K562 (cell line): ENCODE measurements around the gene PTBP3. TPM values are rescaled to one million over a fixed set of nuclear protein-coding genes. Genes with fewer than 3 reads are reported as not detected.
A peak's percentile ranks its signal among the peaks of the same experiment; 100 is the strongest.

Experiments
- CREB1 ChIP-seq, 2 experiments: sonication (generic) in 1 of 2; formaldehyde crosslinking in 1 of 2; IDR thresholded peaks; 2 replicates each; pipeline versions ENCODE4 v1.6.1 to v1.8.0; 2012 to 2022; ENCODE audit warnings: inconsistent platforms in 1 of 2, mild to moderate bottlenecking in 1 of 2, missing genetic modification reagents in 1 of 2, moderate library complexity in 1 of 2
- FOXA1 ChIP-seq: fragments of 450-650 bp; IDR thresholded peaks from 2 replicates; pipeline ENCODE4 v1.6.1; 2016; ENCODE audit warnings: mild to moderate bottlenecking, borderline replicate concordance
- HDAC6 ChIP-seq: IDR thresholded peaks from 2 replicates; pipeline ENCODE4 v1.6.1; 2012; ENCODE audit warnings: low read depth, mild to moderate bottlenecking, control low read depth, inconsistent platforms, low read length, moderate library complexity
- POLR2AphosphoS2 ChIP-seq: IDR thresholded peaks from 2 replicates; pipeline ENCODE4 v1.6.1; 2012; ENCODE audit warnings: low read length, improper control_type of control experiment
- PTRF ChIP-seq: fragments of 450-650 bp; IDR thresholded peaks from 2 replicates; pipeline ENCODE4 v1.6.1; 2016; ENCODE audit warnings: mild to moderate bottlenecking, missing genetic modification characterization, missing compliant biosample characterization
- RAD21 ChIP-seq, 2 experiments: fragments of 250-450 bp in 1 of 2; fragments of 450-650 bp in 1 of 2; sonication (Bioruptor Pico) in 1 of 2; formaldehyde crosslinking in 1 of 2; IDR thresholded peaks in 1 of 2; conservative IDR thresholded peaks in 1 of 2; 2 replicates each; pipeline versions ENCODE4 v1.4.0 to v1.8.0; 2020 to 2022; ENCODE audit warnings: mild to moderate bottlenecking in 2 of 2, moderate library complexity in 1 of 2
- RB1 ChIP-seq: fragments of 450-650 bp; IDR thresholded peaks from 2 replicates; pipeline ENCODE4 v1.6.1; 2017; ENCODE audit warnings: low read depth, mild to moderate bottlenecking
- RHOXF2B ChIP-seq: fragments of 250-450 bp; sonication (Bioruptor Pico); conservative IDR thresholded peaks from 2 replicates; pipeline ENCODE4 v1.5.1; 2021
- SMAD2 ChIP-seq: fragments of 150-350 bp; IDR thresholded peaks from 2 replicates; pipeline ENCODE4 v1.6.1; 2014; ENCODE audit warnings: low read depth, mild to moderate bottlenecking, low read length
- SMARCE1 ChIP-seq: fragments of 450-650 bp; IDR thresholded peaks from 2 replicates; pipeline ENCODE4 v1.7.1; 2016; ENCODE audit warnings: mild to moderate bottlenecking
- SP2 ChIP-seq: IDR thresholded peaks from 2 replicates; pipeline ENCODE4 v1.6.1; 2011; ENCODE audit warnings: mild to moderate bottlenecking, low read depth, low read length, moderate library complexity; ENCODE audit not compliant: poor library complexity, severe bottlenecking; ENCODE audit errors: extremely low read depth
- ZC3H11A ChIP-seq: IDR thresholded peaks from 2 replicates; pipeline ENCODE4 v1.6.1; 2012; ENCODE audit warnings: low read depth, low read length, improper control_type of control experiment
- ZFX ChIP-seq: sonication (generic); formaldehyde crosslinking; IDR thresholded peaks from 2 replicates; pipeline ENCODE4 v1.8.0; 2022; ENCODE audit warnings: mild to moderate bottlenecking, missing genetic modification reagents, moderate library complexity
- ZNF133 ChIP-seq: fragments of 250-450 bp; sonication (Bioruptor Pico); IDR thresholded peaks from 2 replicates; pipeline ENCODE4 v1.4.0; 2020; ENCODE audit warnings: mild to moderate bottlenecking
- ZNF75A ChIP-seq: fragments of 450-650 bp; formaldehyde crosslinking; IDR thresholded peaks from 2 replicates; pipeline ENCODE4 v1.4.0; 2020; ENCODE audit warnings: mild to moderate bottlenecking
- polyA plus RNA-seq, 8 experiments: library from polyadenylated mRNA; depleted of rRNA in 4 of 8; stranded (reverse) in 5 of 8; unstranded in 3 of 8; fragments of >200 nt; fragmentation: Nextera tagmentation in 2 of 8; fragmentation: Illumina TruSeq in 1 of 8; extraction: Ambion mirVana in 2 of 8; extraction: Trizol in 1 of 8; gene quantifications; 2 replicates each; pipeline versions ENCODE4 v1.2.1 to v1.2.3, GENCODE V29; 2011 to 2014; ENCODE audit warnings: inconsistent platforms in 1 of 8, missing spikeins in 1 of 8
- total RNA-seq, 7 experiments: library from RNA; depleted of rRNA in 6 of 7; stranded (reverse); fragments of >200 nt in 6 of 7; fragmentation: Illumina TruSeq in 2 of 7; extraction: Trizol in 2 of 7; gene quantifications; 2 replicates each; pipeline versions ENCODE4 v1.2.1 to v1.2.3, GENCODE V29; 2011 to 2021; ENCODE audit warnings: low replicate concordance in 1 of 7
- TF ChIP-seq, protein P1 (sequence below), 2 experiments: fragments of 450-650 bp; IDR thresholded peaks; 2 replicates each; pipeline ENCODE4 v1.6.1; 2018; ENCODE audit warnings: mild to moderate bottlenecking in 2 of 2, low read depth in 1 of 2; ENCODE audit not compliant: partially characterized antibody in 2 of 2
- TF ChIP-seq, protein P2 (sequence below): fragments of 200-800 bp; sonication (Bioruptor generic); IDR thresholded peaks from 2 replicates; pipeline ENCODE4 v1.6.1; 2017; ENCODE audit warnings: missing genetic modification characterization, missing compliant biosample characterization
- TF ChIP-seq, protein P3 (sequence below): fragments of 250-450 bp; sonication (Bioruptor Pico); IDR thresholded peaks from 2 replicates; pipeline ENCODE4 v1.5.0; 2021; ENCODE audit warnings: mild to moderate bottlenecking, moderate library complexity

Gene PTBP3
- total and polyA plus RNA-seq, 9 of the 15 experiments (the other 6 are each of a cell fraction or from before 2014, with no cell fraction given), result 22.4 to 132 (median 68.0) TPM

DNA sequence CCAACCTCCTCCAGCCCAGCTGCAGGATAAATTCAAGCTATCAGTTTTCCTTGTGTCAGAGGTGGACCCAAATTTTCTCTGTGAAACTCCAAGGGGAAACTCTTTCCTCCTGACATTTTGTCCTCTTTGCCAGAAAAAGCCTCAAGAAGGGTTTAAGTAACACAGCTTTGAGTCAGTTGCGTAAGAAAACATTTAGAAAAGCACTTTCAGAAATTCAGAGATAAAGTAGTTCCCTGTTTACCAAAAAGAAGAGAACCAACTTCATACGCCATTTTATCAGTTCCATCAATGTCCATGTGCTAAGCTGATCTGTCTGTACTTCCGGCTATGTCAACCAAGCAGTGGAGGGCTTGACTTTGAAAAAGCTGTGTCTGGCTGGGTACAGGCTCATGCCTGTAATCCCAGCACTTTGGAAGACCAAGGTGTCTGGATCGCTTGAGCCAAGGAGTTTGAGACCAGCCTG lies 138.4 kb downstream of the PTBP3 start (continued):
- TF ChIP-seq, protein P1, sequence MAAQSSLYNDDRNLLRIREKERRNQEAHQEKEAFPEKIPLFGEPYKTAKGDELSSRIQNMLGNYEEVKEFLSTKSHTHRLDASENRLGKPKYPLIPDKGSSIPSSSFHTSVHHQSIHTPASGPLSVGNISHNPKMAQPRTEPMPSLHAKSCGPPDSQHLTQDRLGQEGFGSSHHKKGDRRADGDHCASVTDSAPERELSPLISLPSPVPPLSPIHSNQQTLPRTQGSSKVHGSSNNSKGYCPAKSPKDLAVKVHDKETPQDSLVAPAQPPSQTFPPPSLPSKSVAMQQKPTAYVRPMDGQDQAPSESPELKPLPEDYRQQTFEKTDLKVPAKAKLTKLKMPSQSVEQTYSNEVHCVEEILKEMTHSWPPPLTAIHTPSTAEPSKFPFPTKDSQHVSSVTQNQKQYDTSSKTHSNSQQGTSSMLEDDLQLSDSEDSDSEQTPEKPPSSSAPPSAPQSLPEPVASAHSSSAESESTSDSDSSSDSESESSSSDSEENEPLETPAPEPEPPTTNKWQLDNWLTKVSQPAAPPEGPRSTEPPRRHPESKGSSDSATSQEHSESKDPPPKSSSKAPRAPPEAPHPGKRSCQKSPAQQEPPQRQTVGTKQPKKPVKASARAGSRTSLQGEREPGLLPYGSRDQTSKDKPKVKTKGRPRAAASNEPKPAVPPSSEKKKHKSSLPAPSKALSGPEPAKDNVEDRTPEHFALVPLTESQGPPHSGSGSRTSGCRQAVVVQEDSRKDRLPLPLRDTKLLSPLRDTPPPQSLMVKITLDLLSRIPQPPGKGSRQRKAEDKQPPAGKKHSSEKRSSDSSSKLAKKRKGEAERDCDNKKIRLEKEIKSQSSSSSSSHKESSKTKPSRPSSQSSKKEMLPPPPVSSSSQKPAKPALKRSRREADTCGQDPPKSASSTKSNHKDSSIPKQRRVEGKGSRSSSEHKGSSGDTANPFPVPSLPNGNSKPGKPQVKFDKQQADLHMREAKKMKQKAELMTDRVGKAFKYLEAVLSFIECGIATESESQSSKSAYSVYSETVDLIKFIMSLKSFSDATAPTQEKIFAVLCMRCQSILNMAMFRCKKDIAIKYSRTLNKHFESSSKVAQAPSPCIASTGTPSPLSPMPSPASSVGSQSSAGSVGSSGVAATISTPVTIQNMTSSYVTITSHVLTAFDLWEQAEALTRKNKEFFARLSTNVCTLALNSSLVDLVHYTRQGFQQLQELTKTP (IDR thresholded peaks at IDR 0.05; ENCODE audit: low read depth in 1 of 2, partially characterized antibody in 2 of 2), result no peak
- TF ChIP-seq RHOXF2B, result no peak; the same call in 1 of the 2 replicates
- no peak for TF ChIP-seq CREB1 (IDR thresholded peaks at IDR 0.05)
- TF ChIP-seq CREB1 (CRISPR knock-in tag; IDR thresholded peaks at IDR 0.05), result no peak
- peak; percentile 61; the same call in 1 of the 2 replicates for TF ChIP-seq SMARCE1
- no peak for TF ChIP-seq SP2
- no peak for TF ChIP-seq ZFX (CRISPR knock-in tag)
- TF ChIP-seq, protein P2, sequence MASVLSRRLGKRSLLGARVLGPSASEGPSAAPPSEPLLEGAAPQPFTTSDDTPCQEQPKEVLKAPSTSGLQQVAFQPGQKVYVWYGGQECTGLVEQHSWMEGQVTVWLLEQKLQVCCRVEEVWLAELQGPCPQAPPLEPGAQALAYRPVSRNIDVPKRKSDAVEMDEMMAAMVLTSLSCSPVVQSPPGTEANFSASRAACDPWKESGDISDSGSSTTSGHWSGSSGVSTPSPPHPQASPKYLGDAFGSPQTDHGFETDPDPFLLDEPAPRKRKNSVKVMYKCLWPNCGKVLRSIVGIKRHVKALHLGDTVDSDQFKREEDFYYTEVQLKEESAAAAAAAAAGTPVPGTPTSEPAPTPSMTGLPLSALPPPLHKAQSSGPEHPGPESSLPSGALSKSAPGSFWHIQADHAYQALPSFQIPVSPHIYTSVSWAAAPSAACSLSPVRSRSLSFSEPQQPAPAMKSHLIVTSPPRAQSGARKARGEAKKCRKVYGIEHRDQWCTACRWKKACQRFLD, result peak; percentile 91; the same call in 1 of the 2 replicates
- no peak for TF ChIP-seq ZC3H11A
- TF ChIP-seq, protein P3, sequence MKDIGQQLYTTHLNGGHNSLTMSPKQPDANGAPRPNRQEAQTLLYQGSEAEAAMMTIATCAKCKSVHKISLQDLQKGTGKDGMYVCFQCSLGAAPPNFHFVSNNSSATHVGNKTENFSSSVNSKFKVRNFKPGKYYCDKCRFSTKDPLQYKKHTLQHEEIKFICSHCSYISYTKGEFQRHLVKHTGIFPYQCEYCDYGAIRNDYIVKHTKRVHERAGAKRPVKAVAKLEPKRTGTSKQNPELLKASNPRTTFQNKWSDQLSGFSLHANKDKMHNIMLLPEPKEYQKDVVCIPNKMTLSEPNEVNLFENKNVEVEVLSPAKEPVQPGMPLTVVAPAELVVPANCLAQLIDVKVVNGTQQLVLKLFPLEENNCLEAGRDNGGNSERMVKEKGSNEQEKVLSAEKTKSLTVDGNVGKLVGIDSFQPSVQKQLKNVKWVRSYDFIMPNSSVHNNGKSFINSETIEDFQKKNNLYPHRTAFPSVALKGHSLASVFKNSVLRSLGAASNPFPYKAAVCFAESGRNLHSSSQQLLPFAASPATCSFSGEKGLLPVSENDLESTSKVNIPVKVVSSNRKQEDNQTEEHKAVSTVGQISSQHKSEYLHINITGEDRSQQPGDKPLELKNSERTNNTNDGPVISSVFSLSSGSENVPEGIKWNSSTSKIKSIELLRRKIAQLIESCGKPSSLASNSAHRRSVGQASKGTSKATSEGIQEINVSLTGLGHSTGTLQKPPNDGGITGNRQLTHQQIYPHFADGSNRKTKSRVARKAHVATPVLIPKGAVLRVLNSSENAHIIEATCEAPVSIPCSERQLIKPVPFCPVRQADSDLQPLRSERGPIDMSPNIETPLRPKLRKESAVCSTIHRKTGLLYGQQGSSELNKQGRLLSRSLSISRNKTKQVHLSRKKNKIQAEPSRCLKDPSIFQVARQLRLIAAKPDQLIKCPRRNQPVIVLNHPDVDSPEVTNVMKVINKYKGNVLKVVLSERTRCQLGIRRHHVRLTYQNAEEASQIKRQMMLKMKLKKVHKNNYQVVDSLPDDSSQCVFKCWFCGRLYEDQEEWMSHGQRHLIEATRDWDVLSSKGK, result no peak
- TF ChIP-seq FOXA1, result no peak
- TF ChIP-seq POLR2AphosphoS2, result no peak
- no peak for TF ChIP-seq HDAC6
- no peak for TF ChIP-seq RB1
- no peak; the same call in 1 of the 2 replicates for TF ChIP-seq ZNF75A
- TF ChIP-seq ZNF133 (CRISPR knock-in tag), result no peak
- peak; percentile 52; the same call in 1 of the 2 replicates for TF ChIP-seq PTRF (tag)
- TF ChIP-seq RAD21 (CRISPR knock-in tag; conservative IDR thresholded peaks at IDR 0.05 in 1 of 2, IDR thresholded peaks at IDR 0.05 in 1 of 2), result no peak
- no peak for TF ChIP-seq SMAD2
